ENCODE results near the gene SORL1-AS1.

Gene SORL1-AS1

GRCh38 chr11:121425828-121426227, 26.9 kb downstream of the SORL1-AS1 start:
- H3K4me1 Mint-ChIP-seq (ENCODE audit: low read depth in 2 of 2), result peaks cover 18 to 23% of the 10 kb centered on the region in 2 donors

GRCh38 chr11:121422675-121423074, 30.1 kb downstream of the SORL1-AS1 start:
- DNase-seq (no peak), ATAC-seq (replicated peaks) (no peak)
- H3K27me3 Mint-ChIP-seq, result no peaks in the 10 kb centered on the region
- H3K36me3 Mint-ChIP-seq (ENCODE audit: insufficient read depth), result no peaks in the 10 kb centered on the region
- no peaks in the 10 kb centered on the region for H3K9me3 Mint-ChIP-seq
- no peak overlapping the region for H3K4me3 Mint-ChIP-seq
- H3K27ac Mint-ChIP-seq, result no peak overlapping the region
- peaks cover 25 to 31% of the 10 kb centered on the region in 2 donors for H3K4me1 Mint-ChIP-seq (ENCODE audit: low read depth in 2 of 2)

More at GRCh38 chr11:121425828-121426227, 26.9 kb downstream of the SORL1-AS1 start:
- no peaks in the 10 kb centered on the region for H3K9me3 Mint-ChIP-seq
- no peak overlapping the region for H3K4me3 Mint-ChIP-seq
- ATAC-seq (replicated peaks) (no peak), DNase-seq (no peak)
- no peaks in the 10 kb centered on the region for H3K27me3 Mint-ChIP-seq
- peak overlapping the region in 1 of 2 donors; percentile 22 for H3K27ac Mint-ChIP-seq
- no peaks in the 10 kb centered on the region for H3K36me3 Mint-ChIP-seq (ENCODE audit: insufficient read depth)

GRCh38 chr11:121421149-121421901, 31.4 kb downstream of the SORL1-AS1 start:
- H3K36me3 Mint-ChIP-seq (ENCODE audit: insufficient read depth), result no peaks in the 10 kb centered on the region
- ATAC-seq (replicated peaks) (no peak), DNase-seq (no peak)
- H3K4me3 Mint-ChIP-seq, result no peak overlapping the region
- H3K27ac Mint-ChIP-seq, result peak overlapping the region; percentile 9 to 26
- no peaks in the 10 kb centered on the region for H3K9me3 Mint-ChIP-seq
- peaks cover 27 to 34% of the 10 kb centered on the region in 2 donors for H3K4me1 Mint-ChIP-seq (ENCODE audit: low read depth in 2 of 2)
- no peaks in the 10 kb centered on the region for H3K27me3 Mint-ChIP-seq

- H3K4me1 Mint-ChIP-seq (ENCODE audit: low read depth in 2 of 2), result peaks cover 30 to 39% of the 10 kb centered on the region in 2 donors
These were observed 32.4 kb downstream of the SORL1-AS1 start for GRCh38 chr11:121420398-121420797.

GRCh38 chr11:121419836-121420235, 32.9 kb downstream of the SORL1-AS1 start:
- peaks cover 32 to 41% of the 10 kb centered on the region in 2 donors for H3K4me1 Mint-ChIP-seq (ENCODE audit: low read depth in 2 of 2)
- ATAC-seq (replicated peaks) (no peak), DNase-seq (no peak)
- peak overlapping the region in 1 of 2 donors; percentile 83 for H3K27ac Mint-ChIP-seq
- no peak overlapping the region for H3K4me3 Mint-ChIP-seq
- H3K36me3 Mint-ChIP-seq (ENCODE audit: insufficient read depth), result no peaks in the 10 kb centered on the region
- no peaks in the 10 kb centered on the region for H3K27me3 Mint-ChIP-seq
- H3K9me3 Mint-ChIP-seq, result no peaks in the 10 kb centered on the region

More at GRCh38 chr11:121420398-121420797, 32.4 kb downstream of the SORL1-AS1 start:
- H3K27ac Mint-ChIP-seq, result peak overlapping the region in 1 of 2 donors; percentile 49
- no peaks in the 10 kb centered on the region for H3K36me3 Mint-ChIP-seq (ENCODE audit: insufficient read depth)
- no peaks in the 10 kb centered on the region for H3K27me3 Mint-ChIP-seq
- DNase-seq (no peak), ATAC-seq (replicated peaks) (no peak)
- no peak overlapping the region for H3K4me3 Mint-ChIP-seq
- no peaks in the 10 kb centered on the region for H3K9me3 Mint-ChIP-seq

GRCh38 chr11:121418625-121419114, 34.1 kb downstream of the SORL1-AS1 start:
- no peaks in the 10 kb centered on the region for H3K9me3 Mint-ChIP-seq
- peak; percentile 80 for ATAC-seq (replicated peaks)
- H3K27ac Mint-ChIP-seq, result peak overlapping the region; percentile 77 to 83
- H3K4me3 Mint-ChIP-seq, result peak overlapping the region in 1 of 2 donors; percentile 15
- H3K27me3 Mint-ChIP-seq, result no peaks in the 10 kb centered on the region
- no peaks in the 10 kb centered on the region for H3K36me3 Mint-ChIP-seq (ENCODE audit: insufficient read depth)
- peaks cover 30 to 37% of the 10 kb centered on the region in 2 donors for H3K4me1 Mint-ChIP-seq (ENCODE audit: low read depth in 2 of 2)
- peak; percentile 29 to 52 (median 44) for DNase-seq

GRCh38 chr11:121417607-121418006, 35.2 kb downstream of the SORL1-AS1 start:
- peak overlapping the region; percentile 47 to 83 for H3K27ac Mint-ChIP-seq
- DNase-seq, result no peak
- no peak for ATAC-seq (replicated peaks)
- peaks cover 25 to 32% of the 10 kb centered on the region in 2 donors for H3K4me1 Mint-ChIP-seq (ENCODE audit: low read depth in 2 of 2)
- H3K27me3 Mint-ChIP-seq, result no peaks in the 10 kb centered on the region
- no peaks in the 10 kb centered on the region for H3K9me3 Mint-ChIP-seq
- no peaks in the 10 kb centered on the region for H3K36me3 Mint-ChIP-seq (ENCODE audit: insufficient read depth)
- peak overlapping the region in 1 of 2 donors; percentile 21 for H3K4me3 Mint-ChIP-seq

GRCh38 chr11:121417055-121417551, 35.7 kb downstream of the SORL1-AS1 start:
- DNase-seq, result peak; percentile 26 to 51 (median 50)
- peak overlapping the region in 1 of 2 donors; percentile 21 for H3K4me3 Mint-ChIP-seq
- ATAC-seq (replicated peaks), result peak; percentile 61

GRCh38 chr11:121415856-121416255, 36.9 kb downstream of the SORL1-AS1 start:
- Mint-ChIP-seq H3K27me3 (no peaks in the 10 kb centered on the region), H3K27ac (peak overlapping the region in 1 of 2 donors; percentile 41), H3K9me3 (no peaks in the 10 kb centered on the region), H3K36me3 (ENCODE audit: insufficient read depth) (no peaks in the 10 kb centered on the region), H3K4me1 (ENCODE audit: low read depth in 2 of 2) (peaks cover 20 to 22% of the 10 kb centered on the region in 2 donors), H3K4me3 (no peak overlapping the region)
- DNase-seq (no peak), ATAC-seq (replicated peaks) (no peak)

More at GRCh38 chr11:121417055-121417551, 35.7 kb downstream of the SORL1-AS1 start:
- Mint-ChIP-seq H3K9me3 (no peaks in the 10 kb centered on the region), H3K36me3 (ENCODE audit: insufficient read depth) (no peaks in the 10 kb centered on the region), H3K27me3 (no peaks in the 10 kb centered on the region), H3K27ac (peak overlapping the region; percentile 47 to 83), H3K4me1 (ENCODE audit: low read depth in 2 of 2) (peaks cover 23 to 30% of the 10 kb centered on the region in 2 donors)

GRCh38 chr11:121414141-121414913, 38.4 kb downstream of the SORL1-AS1 start:
- Mint-ChIP-seq H3K9me3 (no peaks in the 10 kb centered on the region), H3K36me3 (ENCODE audit: insufficient read depth) (no peaks in the 10 kb centered on the region), H3K4me3 (no peak overlapping the region), H3K27me3 (no peaks in the 10 kb centered on the region), H3K27ac (peak overlapping the region in 1 of 2 donors; percentile 5), H3K4me1 (ENCODE audit: low read depth in 2 of 2) (peaks cover 19 to 20% of the 10 kb centered on the region in 2 donors)
- DNase-seq (no peak), ATAC-seq (replicated peaks) (no peak)

- Mint-ChIP-seq H3K36me3 (ENCODE audit: insufficient read depth) (no peaks in the 10 kb centered on the region), H3K4me1 (ENCODE audit: low read depth in 2 of 2) (peaks cover 13 to 14% of the 10 kb centered on the region in 2 donors), H3K27me3 (no peaks in the 10 kb centered on the region), H3K9me3 (no peaks in the 10 kb centered on the region), H3K27ac (no peak overlapping the region), H3K4me3 (no peak overlapping the region)
- ATAC-seq (replicated peaks), result no peak
- no peak for DNase-seq
These were observed 39.9 kb downstream of the SORL1-AS1 start for GRCh38 chr11:121412711-121413415.

GRCh38 chr11:121412000-121412587, 40.7 kb downstream of the SORL1-AS1 start:
- Mint-ChIP-seq H3K27me3 (no peaks in the 10 kb centered on the region), H3K9me3 (no peaks in the 10 kb centered on the region), H3K4me1 (ENCODE audit: low read depth in 2 of 2) (peaks cover 9% of the 10 kb centered on the region in 2 donors), H3K36me3 (ENCODE audit: insufficient read depth) (no peaks in the 10 kb centered on the region), H3K4me3 (no peak overlapping the region), H3K27ac (no peak overlapping the region)
- ATAC-seq (replicated peaks) (no peak), DNase-seq (no peak)

Measured in effector memory CD8-positive, alpha-beta T cell (primary cell).